Measurements from ENCODE around the gene FFAR3.

DNA sequence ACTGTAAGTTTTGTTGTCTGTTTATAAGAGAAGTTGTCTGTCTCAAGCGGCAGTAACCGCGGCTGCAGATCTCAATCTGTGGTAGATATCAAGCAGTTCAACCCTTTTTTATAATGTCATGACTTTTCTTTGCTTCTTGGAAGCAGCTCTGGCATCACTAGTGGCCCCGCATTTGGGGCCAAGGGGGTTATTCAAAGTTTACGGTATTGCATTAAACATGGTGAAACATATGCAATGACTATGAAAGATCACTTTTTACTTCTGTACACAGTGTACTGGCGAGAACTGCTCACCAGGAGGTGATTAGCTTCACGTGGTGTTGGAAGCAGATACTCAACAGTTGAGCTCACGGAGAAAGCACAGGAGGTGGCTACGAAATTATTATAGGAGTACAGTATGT, 4.6 kb upstream of the FFAR3 start:
- TF ChIP-seq YY1 (IDR thresholded peaks at IDR 0.05; ENCODE audit: low read depth, low read length), result no peak
- TF ChIP-seq CTCF (IDR thresholded peaks at IDR 0.05; ENCODE audit: control extremely low read depth in 1 of 3, insufficient read depth in 1 of 3, low read depth in 1 of 3, low read length in 3 of 3), result no peak
- no peak for TF ChIP-seq SUZ12 (IDR thresholded peaks at IDR 0.05; ENCODE audit: low read length)
- TF ChIP-seq EP300 (IDR thresholded peaks at IDR 0.05; ENCODE audit: borderline replicate concordance in 1 of 2, low read depth in 2 of 2, low read length in 2 of 2), result no peak
- no peak for TF ChIP-seq POLR2AphosphoS5 (IDR thresholded peaks at IDR 0.05; ENCODE audit: low read depth, low read length)

Data from H1 (cell line).